ENCODE data around the gene TM9SF4.

GRCh38 chr20:32160341-32160740 lies 50.8 kb downstream of the TM9SF4 start:
- TF ChIP-seq POLR2AphosphoS5 (IDR thresholded peaks at IDR 0.05; ENCODE audit: low read depth) (no peak), CTCF (IDR thresholded peaks at IDR 0.05; ENCODE audit: insufficient read depth, low read length) (no peak), GABPA (IDR thresholded peaks at IDR 0.05; ENCODE audit: low read depth) (no peak)
- TF ChIP-seq, protein P1, sequence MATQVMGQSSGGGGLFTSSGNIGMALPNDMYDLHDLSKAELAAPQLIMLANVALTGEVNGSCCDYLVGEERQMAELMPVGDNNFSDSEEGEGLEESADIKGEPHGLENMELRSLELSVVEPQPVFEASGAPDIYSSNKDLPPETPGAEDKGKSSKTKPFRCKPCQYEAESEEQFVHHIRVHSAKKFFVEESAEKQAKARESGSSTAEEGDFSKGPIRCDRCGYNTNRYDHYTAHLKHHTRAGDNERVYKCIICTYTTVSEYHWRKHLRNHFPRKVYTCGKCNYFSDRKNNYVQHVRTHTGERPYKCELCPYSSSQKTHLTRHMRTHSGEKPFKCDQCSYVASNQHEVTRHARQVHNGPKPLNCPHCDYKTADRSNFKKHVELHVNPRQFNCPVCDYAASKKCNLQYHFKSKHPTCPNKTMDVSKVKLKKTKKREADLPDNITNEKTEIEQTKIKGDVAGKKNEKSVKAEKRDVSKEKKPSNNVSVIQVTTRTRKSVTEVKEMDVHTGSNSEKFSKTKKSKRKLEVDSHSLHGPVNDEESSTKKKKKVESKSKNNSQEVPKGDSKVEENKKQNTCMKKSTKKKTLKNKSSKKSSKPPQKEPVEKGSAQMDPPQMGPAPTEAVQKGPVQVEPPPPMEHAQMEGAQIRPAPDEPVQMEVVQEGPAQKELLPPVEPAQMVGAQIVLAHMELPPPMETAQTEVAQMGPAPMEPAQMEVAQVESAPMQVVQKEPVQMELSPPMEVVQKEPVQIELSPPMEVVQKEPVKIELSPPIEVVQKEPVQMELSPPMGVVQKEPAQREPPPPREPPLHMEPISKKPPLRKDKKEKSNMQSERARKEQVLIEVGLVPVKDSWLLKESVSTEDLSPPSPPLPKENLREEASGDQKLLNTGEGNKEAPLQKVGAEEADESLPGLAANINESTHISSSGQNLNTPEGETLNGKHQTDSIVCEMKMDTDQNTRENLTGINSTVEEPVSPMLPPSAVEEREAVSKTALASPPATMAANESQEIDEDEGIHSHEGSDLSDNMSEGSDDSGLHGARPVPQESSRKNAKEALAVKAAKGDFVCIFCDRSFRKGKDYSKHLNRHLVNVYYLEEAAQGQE (IDR thresholded peaks at IDR 0.05; ENCODE audit: insufficient replicate concordance, low read depth): no peak

All from HL-60 (cell line).